GM12865 (cell line): ENCODE data around the gene TPM1.

Experiments used
- DNase-seq: peaks from one replicate; pipeline ENCODE4 v3.0.0; 2010; ENCODE audit warnings: low read depth
- H3K4me3 ChIP-seq: 2 replicates; pipeline ENCODE4 v1.5.1; 2011; ENCODE audit warnings: mild to moderate bottlenecking, low read depth, low read length, control low read depth
- CTCF ChIP-seq: IDR thresholded peaks from 2 replicates; pipeline ENCODE4 v1.5.1; 2011; ENCODE audit warnings: low read length, control low read depth, low read depth, inconsistent platforms; ENCODE audit not compliant: insufficient read depth; ENCODE audit errors: missing control alignments

The TPM1 gene

GRCh38 chr15:63107895-63108546 is 65.5 kb downstream of the TPM1 start:
- H3K4me3 ChIP-seq: no peak overlapping the region

GRCh38 chr15:63109498-63109897 is 67.0 kb downstream of the TPM1 start:
- no peak for TF ChIP-seq CTCF
- no peak for DNase-seq
- H3K4me3 ChIP-seq: no peak overlapping the region

More at GRCh38 chr15:63107895-63108546, 65.5 kb downstream of the TPM1 start:
- no peak for TF ChIP-seq CTCF
- no peak for DNase-seq

GRCh38 chr15:63109920-63110319 is 67.4 kb downstream of the TPM1 start:
- H3K4me3 ChIP-seq: no peak overlapping the region
- no peak for DNase-seq
- no peak for TF ChIP-seq CTCF

GRCh38 chr15:63110428-63111026 is 68.0 kb downstream of the TPM1 start:
- TF ChIP-seq CTCF: no peak
- no peak overlapping the region for H3K4me3 ChIP-seq
- DNase-seq: no peak

- no peak overlapping the region for H3K4me3 ChIP-seq
- DNase-seq: no peak
- TF ChIP-seq CTCF: no peak
Observed at GRCh38 chr15:63111481-63111880, 68.9 kb downstream of the TPM1 start.

- H3K4me3 ChIP-seq: no peak overlapping the region
- TF ChIP-seq CTCF: no peak
- no peak for DNase-seq
Observed at GRCh38 chr15:63112871-63113270, 70.3 kb downstream of the TPM1 start.

- no peak overlapping the region for H3K4me3 ChIP-seq
- DNase-seq: no peak
- TF ChIP-seq CTCF: no peak
Observed at GRCh38 chr15:63114465-63114864, 71.9 kb downstream of the TPM1 start.
